Daoy (cell line): ENCODE results near the gene ZNF174. TPM values are rescaled to one million over a fixed set of nuclear protein-coding genes. Genes with fewer than 3 reads are reported as not detected.
A peak's percentile ranks its signal among the peaks of the same experiment; 100 is the strongest.

Experiments
- DNase-seq: peaks from one replicate; pipeline ENCODE4 v3.0.0-alpha.2; 2015; ENCODE audit warnings: low read depth
- total RNA-seq: library from RNA; depleted of rRNA; stranded (reverse); fragments of >200 nt; shearing (Covaris generic); gene quantifications from 2 replicates; pipeline ENCODE4 v1.2.3, GENCODE V29; 2014; rRNA removed

Gene ZNF174
- 3.8 and 7.4 TPM in 2 replicates for total RNA-seq

- DNase-seq, result peak; percentile 98
These were observed at the start of gene ZNF174, which contains the start of gene ZSCAN32 for GRCh38 chr16:3400779-3401688. Gene ZNF174, plus strand, starts transcription at chr16:3401215. Its CDS starts 790 bp downstream, at chr16:3402005. Gene ZSCAN32, minus strand, starts transcription at chr16:3401004. Its CDS starts 3,447 bp downstream, at chr16:3397557.

- no peak for DNase-seq
These were observed 45.4 kb upstream of the ZNF174 start, which contains the start of gene OR2C1 for GRCh38 chr16:3355589-3355988. Gene OR2C1, plus strand, starts transcription at chr16:3355889. Its CDS starts 52 bp downstream, at chr16:3355941.

- peak; percentile 18 for DNase-seq
These were observed 44.9 kb upstream of the ZNF174 start for GRCh38 chr16:3356118-3356517.

- no peak for DNase-seq
These were observed 42.1 kb upstream of the ZNF174 start for GRCh38 chr16:3358871-3359270.

GRCh38 chr16:3362931-3363330 is 38.1 kb upstream of the ZNF174 start:
- no peak for DNase-seq

- peak; percentile 13 for DNase-seq
These were observed 37.2 kb upstream of the ZNF174 start for GRCh38 chr16:3363793-3364192.

GRCh38 chr16:3364774-3365427 is 36.1 kb upstream of the ZNF174 start:
- no peak for DNase-seq

GRCh38 chr16:3369073-3369472 is 31.9 kb upstream of the ZNF174 start:
- no peak for DNase-seq

GRCh38 chr16:3375680-3376079 is 25.3 kb upstream of the ZNF174 start:
- no peak for DNase-seq

GRCh38 chr16:3377917-3378316 is 23.1 kb upstream of the ZNF174 start:
- DNase-seq, result no peak

GRCh38 chr16:3383045-3383448 is 18.0 kb upstream of the ZNF174 start:
- DNase-seq, result no peak

GRCh38 chr16:3388325-3388724 is 12.7 kb upstream of the ZNF174 start:
- DNase-seq, result no peak

GRCh38 chr16:3389663-3390338 is 11.2 kb upstream of the ZNF174 start:
- no peak for DNase-seq

- no peak for DNase-seq
These were observed 603 bp upstream of the ZNF174 start for GRCh38 chr16:3400446-3400778.

GRCh38 chr16:3401719-3402397 is 843 bp downstream of the ZNF174 start:
- no peak for DNase-seq

- no peak for DNase-seq
These were observed 7.7 kb downstream of the ZNF174 start for GRCh38 chr16:3408561-3409197.

GRCh38 chr16:3413730-3414379 is 12.8 kb downstream of the ZNF174 start:
- peak; percentile 13 for DNase-seq

- DNase-seq, result peak; percentile 53
These were observed 30.8 kb downstream of the ZNF174 start for GRCh38 chr16:3431779-3432219.

GRCh38 chr16:3434373-3434772 is 33.4 kb downstream of the ZNF174 start:
- no peak for DNase-seq

- DNase-seq, result no peak
These were observed 38.6 kb downstream of the ZNF174 start for GRCh38 chr16:3439637-3440036.
